Measurements from ENCODE around the gene VKORC1.

VKORC1 gene

GRCh38 chr16:31092330-31092729 is 2.3 kb downstream of the VKORC1 start:
- H3K4me3 ChIP-seq (replicated peaks; ENCODE audit: low read depth, low read length) = peak overlapping the region; percentile 95
- DNase-seq (ENCODE audit: extremely low read depth, low read depth) = no peak
- TF ChIP-seq CTCF (IDR thresholded peaks at IDR 0.05; ENCODE audit: low read depth, low read length, missing control alignments) = no peak

GRCh38 chr16:31090540-31090939 is 4.1 kb downstream of the VKORC1 start:
- no peak for DNase-seq (ENCODE audit: extremely low read depth, low read depth)
- no peak overlapping the region for H3K4me3 ChIP-seq (replicated peaks; ENCODE audit: low read depth, low read length)
- TF ChIP-seq CTCF (IDR thresholded peaks at IDR 0.05; ENCODE audit: low read depth, low read length, missing control alignments) = no peak

- no peak overlapping the region for H3K4me3 ChIP-seq (replicated peaks; ENCODE audit: low read depth, low read length)
- no peak for DNase-seq (ENCODE audit: extremely low read depth, low read depth)
- no peak for TF ChIP-seq CTCF (IDR thresholded peaks at IDR 0.05; ENCODE audit: low read depth, low read length, missing control alignments)
These were observed 5.4 kb downstream of the VKORC1 start for GRCh38 chr16:31089199-31089598.

GRCh38 chr16:31088459-31089183 is 6.0 kb downstream of the VKORC1 start, which contains the start of gene PRSS53:
Gene PRSS53 (minus strand): TSS chr16:31088943. CDS start chr16:31088809, 134 bp downstream.
- no peak within 1 kb of the TSS for H3K4me3 ChIP-seq (replicated peaks; ENCODE audit: low read depth, low read length)
- DNase-seq (ENCODE audit: extremely low read depth, low read depth) = no peak
- TF ChIP-seq CTCF (IDR thresholded peaks at IDR 0.05; ENCODE audit: low read depth, low read length, missing control alignments) = no peak

GRCh38 chr16:31087971-31088370 is 6.6 kb downstream of the VKORC1 start:
- no peak overlapping the region for H3K4me3 ChIP-seq (replicated peaks; ENCODE audit: low read depth, low read length)
- TF ChIP-seq CTCF (IDR thresholded peaks at IDR 0.05; ENCODE audit: low read depth, low read length, missing control alignments) = no peak
- DNase-seq (ENCODE audit: extremely low read depth, low read depth) = no peak

GRCh38 chr16:31087481-31087880 is 7.1 kb downstream of the VKORC1 start:
- TF ChIP-seq CTCF (IDR thresholded peaks at IDR 0.05; ENCODE audit: low read depth, low read length, missing control alignments) = no peak
- no peak overlapping the region for H3K4me3 ChIP-seq (replicated peaks; ENCODE audit: low read depth, low read length)
- DNase-seq (ENCODE audit: extremely low read depth, low read depth) = no peak

GRCh38 chr16:31086629-31086906 is 8.0 kb downstream of the VKORC1 start:
- no peak for DNase-seq (ENCODE audit: extremely low read depth, low read depth)
- no peak overlapping the region for H3K4me3 ChIP-seq (replicated peaks; ENCODE audit: low read depth, low read length)
- no peak for TF ChIP-seq CTCF (IDR thresholded peaks at IDR 0.05; ENCODE audit: low read depth, low read length, missing control alignments)
